Subcutaneous adipose tissue (tissue), 4 donors: ENCODE data around the gene LDHAL6A. TPM values are rescaled to one million over a fixed set of nuclear protein-coding genes. Genes with fewer than 3 reads are reported as not detected.

Source experiments
- total RNA-seq, 4 donors: library from RNA; depleted of rRNA; stranded (reverse); fragments of >200 nt; gene quantifications; one replicate each; pipeline ENCODE4 v1.1.0, GENCODE V29; 2016
- TF ChIP-seq, protein P1 (sequence below): fragments of 450-650 bp; IDR thresholded peaks from one replicate; pipeline ENCODE4 v1.5.1; 2016; ENCODE audit warnings: low read depth, mild to moderate bottlenecking, control low read depth, antibody characterized with exemption, moderate library complexity

The LDHAL6A gene
- total RNA-seq, 4 donors from 2014 or later, result not detected

DNA sequence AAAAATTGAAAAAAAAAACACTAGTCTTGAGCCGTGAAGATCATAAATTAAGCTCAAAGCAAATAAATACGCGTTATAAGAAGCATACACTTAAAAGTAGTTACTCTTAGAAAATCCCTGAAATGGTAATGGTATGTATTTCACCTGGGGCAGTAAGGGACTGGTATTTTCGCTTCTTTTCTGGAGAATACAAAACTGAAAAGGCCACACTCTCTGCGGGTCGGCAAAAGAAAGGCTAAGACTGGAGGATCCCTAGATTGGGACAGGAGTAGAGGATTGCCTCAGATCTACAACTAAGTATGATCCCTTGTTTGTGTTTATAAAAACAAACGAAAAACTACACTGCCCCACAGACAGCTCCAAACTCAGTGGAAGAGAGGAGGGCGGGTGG lies 70.5 kb downstream of the LDHAL6A start:
- TF ChIP-seq, protein P1, sequence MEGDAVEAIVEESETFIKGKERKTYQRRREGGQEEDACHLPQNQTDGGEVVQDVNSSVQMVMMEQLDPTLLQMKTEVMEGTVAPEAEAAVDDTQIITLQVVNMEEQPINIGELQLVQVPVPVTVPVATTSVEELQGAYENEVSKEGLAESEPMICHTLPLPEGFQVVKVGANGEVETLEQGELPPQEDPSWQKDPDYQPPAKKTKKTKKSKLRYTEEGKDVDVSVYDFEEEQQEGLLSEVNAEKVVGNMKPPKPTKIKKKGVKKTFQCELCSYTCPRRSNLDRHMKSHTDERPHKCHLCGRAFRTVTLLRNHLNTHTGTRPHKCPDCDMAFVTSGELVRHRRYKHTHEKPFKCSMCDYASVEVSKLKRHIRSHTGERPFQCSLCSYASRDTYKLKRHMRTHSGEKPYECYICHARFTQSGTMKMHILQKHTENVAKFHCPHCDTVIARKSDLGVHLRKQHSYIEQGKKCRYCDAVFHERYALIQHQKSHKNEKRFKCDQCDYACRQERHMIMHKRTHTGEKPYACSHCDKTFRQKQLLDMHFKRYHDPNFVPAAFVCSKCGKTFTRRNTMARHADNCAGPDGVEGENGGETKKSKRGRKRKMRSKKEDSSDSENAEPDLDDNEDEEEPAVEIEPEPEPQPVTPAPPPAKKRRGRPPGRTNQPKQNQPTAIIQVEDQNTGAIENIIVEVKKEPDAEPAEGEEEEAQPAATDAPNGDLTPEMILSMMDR, result no peak

GRCh38 chr11:18526521-18527296 lies 71.1 kb downstream of the LDHAL6A start, which contains the start of gene TSG101:
Gene TSG101, minus strand, starts transcription at chr11:18526942. Its CDS starts 126 bp downstream, at chr11:18526816.
- TF ChIP-seq, protein P1, result no peak

- TF ChIP-seq, protein P1, result no peak
These were observed 71.9 kb downstream of the LDHAL6A start for GRCh38 chr11:18527512-18527911.

Other genes starting within 250 kb of the LDHAL6A start
- 1 to 10 TPM in 2 of 4 donors, not detected in 2; 2.6 to 5.1 TPM for gene SAA4, start 219.1 kb upstream of the LDHAL6A start, total RNA-seq
- 100 to 1,000 TPM in 1 of 4 donors, 10 to 100 TPM in 2, 1 to 10 TPM in 1; 7.7 to 236 (median 71.9) TPM for gene SAA2, start 207.2 kb upstream of the LDHAL6A start, total RNA-seq
- gene SAA1, start 189.6 kb upstream of the LDHAL6A start, total RNA-seq, result 1,000 to 10,000 TPM in 1 of 4 donors, 100 to 1,000 TPM in 2, 10 to 100 TPM in 1; 72.0 to 1,133 (median 441) TPM
- gene HPS5, start 133.7 kb upstream of the LDHAL6A start, total RNA-seq, result 10 to 100 TPM; 17.1 to 35.1 (median 18.4) TPM
- 10 to 100 TPM; 50.7 to 80.4 (median 77.1) TPM for gene GTF2H1, start 133.3 kb upstream of the LDHAL6A start, total RNA-seq
- gene LDHA, start 61.3 kb upstream of the LDHAL6A start, total RNA-seq, result 100 to 1,000 TPM; 504 to 615 (median 514) TPM
- gene LDHC, start 43.5 kb upstream of the LDHAL6A start, total RNA-seq, result not detected
- 100 to 1,000 TPM in 1 of 4 donors, 10 to 100 TPM in 3; 62.1 to 134 (median 79.7) TPM for gene TSG101, start 71.1 kb downstream of the LDHAL6A start, total RNA-seq
- gene UEVLD, start 132.9 kb downstream of the LDHAL6A start, total RNA-seq, result 10 to 100 TPM; 18.6 to 67.0 (median 29.8) TPM
- 1 to 10 TPM in 3 of 4 donors, not detected in 1; 1.5 to 5.3 (median 3.1) TPM for gene MISFA, start 143.9 kb downstream of the LDHAL6A start, total RNA-seq
- gene SPTY2D1, start 178.5 kb downstream of the LDHAL6A start, total RNA-seq, result 10 to 100 TPM; 16.7 to 22.6 (median 20.2) TPM
- gene TMEM86A, start 242.9 kb downstream of the LDHAL6A start, total RNA-seq, result 10 to 100 TPM in 2 of 4 donors, 1 to 10 TPM in 2; 3.4 to 16.1 (median 10.1) TPM